Ovary (tissue), 9 donors: Measurements from ENCODE around the gene GLB1L3. TPM values are rescaled to one million over a fixed set of nuclear protein-coding genes. Genes with fewer than 3 reads are reported as not detected.
A peak's percentile ranks its signal among the peaks of the same experiment; 100 is the strongest.

Experiments used
- DNase-seq, 5 donors: peaks; one replicate each; pipeline ENCODE4 v3.0.0-alpha.2; 2019 to 2020
- H3K27ac ChIP-seq, 2 donors: fragments of 200-600 bp; one replicate each; pipeline versions ENCODE4 v1.5.1 to v1.8.0; 2019 to 2022
- H3K27me3 ChIP-seq: fragments of 200-600 bp; one replicate; pipeline ENCODE4 v1.8.0; 2022
- H3K36me3 ChIP-seq: fragments of 200-600 bp; sonication (generic); one replicate; pipeline ENCODE4 v1.5.1; 2019
- H3K4me1 ChIP-seq: one replicate; pipeline ENCODE4 v1.8.1; 2013; ENCODE audit warnings: mild to moderate bottlenecking, moderate library complexity; ENCODE audit not compliant: insufficient read depth
- H3K4me3 ChIP-seq: fragments of 200-600 bp; sonication (generic); one replicate; pipeline ENCODE4 v1.5.1; 2017
- H3K9me3 ChIP-seq, 2 donors: fragments of 200-600 bp in 1 of 2; sonication (generic) in 1 of 2; one replicate each; pipeline versions ENCODE4 v1.5.1 to v1.8.1; 2013 to 2019; ENCODE audit warnings: mild to moderate bottlenecking in 1 of 2, moderate library complexity in 1 of 2
- EP300 ChIP-seq: sonication (generic); formaldehyde crosslinking; IDR thresholded peaks from one replicate; pipeline ENCODE4 v1.6.1; 2017; ENCODE audit warnings: antibody characterized with exemption
- POLR2A ChIP-seq: fragments of 450-650 bp; IDR thresholded peaks from one replicate; pipeline ENCODE4 v1.6.1; 2017; ENCODE audit warnings: antibody characterized with exemption, mild to moderate bottlenecking, moderate library complexity
- WGBS, 3 donors: extraction: QIAGEN DNeasy Blood & Tissue Kit in 1 of 3; methylation state at CpG; one replicate each; pipeline versions ENCODE4 v1.1.5 to v1.1.7; 2013 to 2017; 5-methylcytosine and 5-hydroxymethylcytosine counted together
- intact Hi-C, 4 donors: fragments of 100-400 bp; cut with DNase I; formaldehyde crosslinking; loops; one replicate each; pipeline versions ENCODE4 v1.11.0 to v1.15.1; 2022 to 2023
- polyA plus RNA-seq, 2 donors: library from polyadenylated mRNA; stranded (reverse); fragments of 200-250 nt in 1 of 2; fragments of 350-450 nt in 1 of 2; fragmentation: Illumina TruSeq in 1 of 2; extraction: RNeasy Lipid Tissue Mini Kit (QIAGEN cat#74804) in 1 of 2; gene quantifications; one replicate each; pipeline ENCODE4 v1.2.3, GENCODE V29; 2013 to 2014
- total RNA-seq, 7 donors: library from RNA; depleted of rRNA in 2 of 7; stranded (reverse); fragments of >200 nt in 2 of 7; fragmentation: NEBNext Ultra II Directional in 3 of 7; extraction: Animal tissue kit (Norgen Biotek cat#: 25700) in 3 of 7; gene quantifications; one replicate each; pipeline versions ENCODE4 v1.1.0 to v1.2.4, GENCODE V29; 2016 to 2023
- TF ChIP-seq, protein P1 (sequence below), 3 donors: fragments of 450-650 bp in 2 of 3; fragments of 200-600 bp in 1 of 3; IDR thresholded peaks; one replicate each; pipeline versions ENCODE4 v1.5.1 to v1.8.0; 2016 to 2022; ENCODE audit warnings: antibody characterized with exemption in 3 of 3, mild to moderate bottlenecking in 1 of 3
- donor health status: DM: no; HTN: no; CAD: no; lungs with moderate emphysema.
- donor health status: DM: no; HTN: no; CAD: no.
- donor health status: Bipolar disorder and iron deficiency.
- donor health status: DM: yes; HTN: yes; CAD: no.
- donor health status: DM: no; HTN: no; CAD: no.
- donor health status: DM: yes; HTN: yes; CAD: no.

GLB1L3 gene
- total and polyA plus RNA-seq, 9 donors = 0.07 to 0.20 (median 0.12) TPM; not detected in 4

DNA sequence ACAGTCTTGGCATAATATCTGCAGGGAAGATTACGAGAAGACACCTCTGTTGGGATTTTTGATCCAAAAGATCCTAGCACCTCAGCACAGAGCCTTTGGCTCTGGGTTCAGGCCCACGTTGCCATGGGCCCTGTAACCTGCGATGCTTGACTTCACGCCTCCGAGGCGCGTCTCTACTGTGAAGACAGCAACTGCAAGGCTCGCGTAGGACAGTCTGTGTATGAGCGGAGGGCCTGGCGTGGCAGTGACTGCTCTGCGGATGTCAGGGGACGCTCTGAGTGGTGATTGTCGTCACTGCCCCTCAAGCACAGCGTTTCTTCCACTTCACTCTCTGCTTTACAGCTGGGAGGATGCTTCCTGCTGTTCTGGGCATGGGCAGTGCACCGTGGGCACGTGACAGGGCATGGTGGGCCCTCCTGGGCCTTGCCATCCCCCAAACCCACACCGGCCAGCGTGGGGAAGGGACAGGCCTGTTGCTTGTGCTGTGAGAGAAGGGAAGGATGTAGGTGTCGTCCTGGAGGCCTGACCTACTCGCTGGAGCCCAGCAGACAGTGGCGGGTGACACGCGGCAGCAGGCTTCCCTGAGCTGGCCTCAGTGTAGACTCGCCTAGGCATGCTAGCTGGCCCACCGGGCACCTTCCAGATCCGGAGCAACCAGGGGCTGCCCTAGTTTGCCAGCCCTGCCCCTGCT lies 82.1 kb downstream of the GLB1L3 start:
- Histone ChIP-seq H3K27me3 (no peaks in the 10 kb centered on the region), H3K9me3 (no peaks in the 10 kb centered on the region), H3K27ac (no peak overlapping the region), H3K4me3 (no peak overlapping the region), H3K36me3 (no peaks in the 10 kb centered on the region), H3K4me1 (no peaks in the 10 kb centered on the region)
- 90 to 95% (median 93%) methylated on average over 27 of the region's 27 CpGs for WGBS, 3 donors
- DNase-seq = peak in 1 of 5 donors; percentile 26
- TF ChIP-seq POLR2A (no peak), EP300 (no peak)
- TF ChIP-seq, protein P1, sequence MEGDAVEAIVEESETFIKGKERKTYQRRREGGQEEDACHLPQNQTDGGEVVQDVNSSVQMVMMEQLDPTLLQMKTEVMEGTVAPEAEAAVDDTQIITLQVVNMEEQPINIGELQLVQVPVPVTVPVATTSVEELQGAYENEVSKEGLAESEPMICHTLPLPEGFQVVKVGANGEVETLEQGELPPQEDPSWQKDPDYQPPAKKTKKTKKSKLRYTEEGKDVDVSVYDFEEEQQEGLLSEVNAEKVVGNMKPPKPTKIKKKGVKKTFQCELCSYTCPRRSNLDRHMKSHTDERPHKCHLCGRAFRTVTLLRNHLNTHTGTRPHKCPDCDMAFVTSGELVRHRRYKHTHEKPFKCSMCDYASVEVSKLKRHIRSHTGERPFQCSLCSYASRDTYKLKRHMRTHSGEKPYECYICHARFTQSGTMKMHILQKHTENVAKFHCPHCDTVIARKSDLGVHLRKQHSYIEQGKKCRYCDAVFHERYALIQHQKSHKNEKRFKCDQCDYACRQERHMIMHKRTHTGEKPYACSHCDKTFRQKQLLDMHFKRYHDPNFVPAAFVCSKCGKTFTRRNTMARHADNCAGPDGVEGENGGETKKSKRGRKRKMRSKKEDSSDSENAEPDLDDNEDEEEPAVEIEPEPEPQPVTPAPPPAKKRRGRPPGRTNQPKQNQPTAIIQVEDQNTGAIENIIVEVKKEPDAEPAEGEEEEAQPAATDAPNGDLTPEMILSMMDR (IDR thresholded peaks at IDR 0.05) = no peak
- intact Hi-C loops = no loop called here

DNA sequence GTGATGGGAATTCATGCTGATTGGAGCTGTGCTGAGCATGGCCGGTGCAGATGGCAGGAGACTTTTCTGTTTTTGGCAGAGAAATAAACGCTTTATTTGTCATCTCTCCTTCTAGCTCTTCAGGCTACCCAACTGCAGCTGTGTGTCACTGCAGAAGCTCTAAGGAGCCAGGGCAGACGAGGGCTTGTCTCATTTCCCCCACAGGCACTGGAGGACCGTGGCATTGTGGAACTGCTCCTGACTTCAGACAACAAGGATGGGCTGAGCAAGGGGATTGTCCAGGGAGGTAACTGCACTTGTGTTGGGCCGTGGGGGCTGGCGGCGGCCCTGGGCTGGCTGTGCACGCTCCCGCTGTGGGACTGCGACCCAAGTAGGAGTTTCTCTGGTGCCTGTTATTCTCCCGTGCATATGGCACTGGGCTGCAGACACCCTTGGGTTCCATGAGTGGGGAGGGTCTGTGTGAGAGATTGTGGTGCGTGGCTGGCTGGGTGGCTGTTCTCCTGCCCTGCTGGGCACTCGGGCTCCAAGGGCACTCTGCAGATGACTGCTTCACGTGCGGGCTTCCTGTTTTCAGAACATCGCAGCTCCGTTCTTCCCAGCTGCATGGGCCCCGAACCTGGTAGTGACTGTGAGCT lies 82.8 kb downstream of the GLB1L3 start:
- TF ChIP-seq, protein P1 (IDR thresholded peaks at IDR 0.05) = no peak
- TF ChIP-seq POLR2A (no peak), EP300 (no peak)
- no peaks in the 10 kb centered on the region for H3K36me3 ChIP-seq
- DNase-seq = peak in 1 of 5 donors; percentile 19
- no peak overlapping the region for H3K27ac ChIP-seq
- no peaks in the 10 kb centered on the region for H3K4me1 ChIP-seq
- WGBS, 3 donors = 89 to 94% (median 91%) methylated on average over 17 to 18 of the region's 18 CpGs
- H3K4me3 ChIP-seq = no peak overlapping the region
- H3K27me3 ChIP-seq = no peaks in the 10 kb centered on the region
- intact Hi-C loops = no loop called here
- H3K9me3 ChIP-seq = no peaks in the 10 kb centered on the region

DNA sequence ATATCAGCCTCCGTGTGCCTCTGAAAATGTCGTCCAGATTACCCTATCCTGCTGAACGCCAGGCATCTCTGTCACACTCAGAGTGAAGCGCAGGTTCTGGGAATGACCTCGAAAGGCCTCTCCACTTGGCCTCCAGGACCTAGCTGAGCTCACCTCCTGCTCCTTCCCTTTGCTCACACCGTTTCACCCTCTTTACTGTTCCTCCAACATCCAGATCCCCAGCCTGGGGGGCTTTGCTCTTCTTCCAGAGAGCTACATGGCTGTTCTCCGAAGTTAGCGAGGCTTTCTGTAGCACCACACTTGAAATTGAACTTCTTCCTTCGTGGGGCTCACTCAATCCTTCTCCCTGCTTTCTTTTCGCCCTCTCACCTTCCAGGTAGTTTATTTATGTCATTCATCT lies 83.5 kb downstream of the GLB1L3 start:
- 89 to 90% (median 90%) methylated on average over 10 of the region's 10 CpGs for WGBS, 3 donors

DNA sequence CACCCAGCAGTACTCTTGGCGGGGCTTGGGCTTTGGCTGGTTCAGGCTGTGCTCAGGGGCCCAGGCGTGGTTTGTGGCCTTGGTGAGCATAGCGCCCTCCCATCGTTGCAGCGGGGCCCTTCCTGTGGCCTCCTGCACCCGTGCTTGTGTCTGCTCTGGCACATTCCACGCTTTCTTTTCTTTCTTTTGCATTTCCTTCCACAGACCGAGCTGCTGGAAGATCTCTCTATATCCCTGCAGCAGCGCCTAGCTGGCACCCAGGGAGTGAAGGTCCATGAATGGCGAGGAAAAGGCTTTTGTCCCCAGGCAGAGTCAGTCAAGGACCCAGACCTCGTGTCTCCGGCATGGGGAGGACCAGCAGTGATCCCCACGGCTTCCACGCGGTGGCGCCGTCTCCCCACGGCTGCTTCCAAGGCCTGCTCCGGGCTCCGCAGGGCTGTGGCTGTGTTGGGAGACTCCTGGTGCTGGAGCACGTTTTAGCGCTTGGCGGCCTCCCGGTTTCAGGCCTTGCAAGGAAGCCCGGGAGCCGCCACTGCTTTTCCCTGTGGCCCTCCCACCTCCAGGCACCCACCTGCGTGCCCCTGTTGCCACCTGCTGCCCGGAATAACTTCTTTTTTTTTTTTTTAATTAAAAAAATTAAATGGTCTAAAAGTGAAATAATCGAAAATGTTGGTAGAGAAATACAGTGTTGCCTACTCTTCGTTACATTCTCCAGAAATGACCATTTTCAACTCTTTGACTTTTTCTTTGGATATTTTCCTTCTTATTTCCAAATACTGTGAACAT lies 84.1 kb downstream of the GLB1L3 start:
- 25 to 29% (median 28%) methylated on average over 30 of the region's 30 CpGs for WGBS, 3 donors
- no peaks in the 10 kb centered on the region for H3K4me1 ChIP-seq
- DNase-seq = peak; percentile 45 to 84 (median 54)

More for the DNA sequence above, 83.5 kb downstream of the GLB1L3 start:
- H3K9me3 ChIP-seq = no peaks in the 10 kb centered on the region
- H3K36me3 ChIP-seq = no peaks in the 10 kb centered on the region
- no peak overlapping the region for H3K27ac ChIP-seq
- intact Hi-C loops = no loop called here
- H3K4me1 ChIP-seq = no peaks in the 10 kb centered on the region
- DNase-seq = peak in 1 of 5 donors; percentile 7
- no peaks in the 10 kb centered on the region for H3K27me3 ChIP-seq
- H3K4me3 ChIP-seq = no peak overlapping the region
- no peak for TF ChIP-seq POLR2A
- TF ChIP-seq, protein P1 (IDR thresholded peaks at IDR 0.05) = no peak
- no peak for TF ChIP-seq EP300

More for the DNA sequence above, 84.1 kb downstream of the GLB1L3 start:
- TF ChIP-seq EP300 = no peak
- TF ChIP-seq, protein P1 (IDR thresholded peaks at IDR 0.05) = peak; percentile 14 to 45 (median 19)
- Histone ChIP-seq H3K36me3 (no peaks in the 10 kb centered on the region), H3K9me3 (no peaks in the 10 kb centered on the region), H3K27ac (no peak overlapping the region), H3K27me3 (no peaks in the 10 kb centered on the region), H3K4me3 (no peak overlapping the region)
- intact Hi-C loops = no loop called here
